HEK293 (cell line): Measurements from ENCODE around the gene SPTBN1.

Source experiments
- SCRT2 ChIP-seq: fragments of 450-650 bp; formaldehyde crosslinking; IDR thresholded peaks from 2 replicates; pipeline ENCODE4 v1.5.1; 2016; ENCODE audit warnings: missing biosample characterization, missing genetic modification characterization
- SETDB1 ChIP-seq: IDR thresholded peaks from one replicate; pipeline ENCODE4 v1.6.1; 2017; ENCODE audit warnings: mild to moderate bottlenecking, low read length, moderate library complexity, mixed read lengths; ENCODE audit not compliant: insufficient read length
- ZBTB20 ChIP-seq: fragments of 450-650 bp; formaldehyde crosslinking; IDR thresholded peaks from 2 replicates; pipeline ENCODE4 v1.5.1; 2016; ENCODE audit warnings: missing biosample characterization, missing genetic modification characterization
- ZNF121 ChIP-seq: fragments of 450-650 bp; formaldehyde crosslinking; IDR thresholded peaks from 2 replicates; pipeline ENCODE4 v1.5.1; 2016; ENCODE audit warnings: missing biosample characterization, missing genetic modification characterization
- ZNF24 ChIP-seq: fragments of 450-650 bp; formaldehyde crosslinking; IDR thresholded peaks from 2 replicates; pipeline ENCODE4 v1.5.1; 2016; ENCODE audit warnings: missing biosample characterization, missing genetic modification characterization
- ZNF623 ChIP-seq: fragments of 450-650 bp; formaldehyde crosslinking; IDR thresholded peaks from 2 replicates; pipeline ENCODE4 v1.5.1; 2016; ENCODE audit warnings: missing biosample characterization, missing genetic modification characterization
- TF ChIP-seq, protein P1 (sequence below): fragments of 450-650 bp; formaldehyde crosslinking; IDR thresholded peaks from 2 replicates; pipeline ENCODE4 v1.5.1; 2016; ENCODE audit warnings: missing biosample characterization, missing genetic modification characterization
- TF ChIP-seq, protein P2 (sequence below): fragments of 450-650 bp; formaldehyde crosslinking; IDR thresholded peaks from 2 replicates; pipeline ENCODE4 v1.5.1; 2016; ENCODE audit warnings: missing biosample characterization, missing genetic modification characterization

DNA sequence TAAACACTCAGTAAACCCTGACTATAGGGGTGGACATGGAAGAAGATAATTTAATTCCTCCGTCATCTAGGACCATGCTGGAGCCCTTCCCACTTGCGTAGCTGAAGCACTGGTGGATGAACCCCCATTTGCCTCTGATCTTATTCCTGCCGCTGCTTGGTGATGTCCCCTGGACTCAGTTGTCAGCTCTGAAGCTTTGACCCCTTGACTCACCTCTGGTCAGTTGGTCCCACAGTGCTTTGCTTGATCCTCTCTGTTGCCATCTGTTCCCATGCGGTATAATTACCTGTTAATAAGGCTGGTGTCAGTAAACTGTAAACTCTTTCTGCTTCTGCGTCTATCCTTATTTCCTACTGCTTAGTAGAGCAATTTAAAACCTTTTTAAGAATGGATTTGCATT is 126.9 kb downstream of the SPTBN1 start:
- no peak for TF ChIP-seq ZBTB20 (tag by site-specific recombination)
- TF ChIP-seq, protein P1, sequence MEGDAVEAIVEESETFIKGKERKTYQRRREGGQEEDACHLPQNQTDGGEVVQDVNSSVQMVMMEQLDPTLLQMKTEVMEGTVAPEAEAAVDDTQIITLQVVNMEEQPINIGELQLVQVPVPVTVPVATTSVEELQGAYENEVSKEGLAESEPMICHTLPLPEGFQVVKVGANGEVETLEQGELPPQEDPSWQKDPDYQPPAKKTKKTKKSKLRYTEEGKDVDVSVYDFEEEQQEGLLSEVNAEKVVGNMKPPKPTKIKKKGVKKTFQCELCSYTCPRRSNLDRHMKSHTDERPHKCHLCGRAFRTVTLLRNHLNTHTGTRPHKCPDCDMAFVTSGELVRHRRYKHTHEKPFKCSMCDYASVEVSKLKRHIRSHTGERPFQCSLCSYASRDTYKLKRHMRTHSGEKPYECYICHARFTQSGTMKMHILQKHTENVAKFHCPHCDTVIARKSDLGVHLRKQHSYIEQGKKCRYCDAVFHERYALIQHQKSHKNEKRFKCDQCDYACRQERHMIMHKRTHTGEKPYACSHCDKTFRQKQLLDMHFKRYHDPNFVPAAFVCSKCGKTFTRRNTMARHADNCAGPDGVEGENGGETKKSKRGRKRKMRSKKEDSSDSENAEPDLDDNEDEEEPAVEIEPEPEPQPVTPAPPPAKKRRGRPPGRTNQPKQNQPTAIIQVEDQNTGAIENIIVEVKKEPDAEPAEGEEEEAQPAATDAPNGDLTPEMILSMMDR = no peak
- no peak for TF ChIP-seq ZNF24 (tag by site-specific recombination)
- no peak for TF ChIP-seq SETDB1
- no peak for TF ChIP-seq SCRT2 (tag by site-specific recombination)
- TF ChIP-seq ZNF121 (tag by site-specific recombination) = no peak
- TF ChIP-seq ZNF623 (tag by site-specific recombination) = no peak
- TF ChIP-seq, protein P2, sequence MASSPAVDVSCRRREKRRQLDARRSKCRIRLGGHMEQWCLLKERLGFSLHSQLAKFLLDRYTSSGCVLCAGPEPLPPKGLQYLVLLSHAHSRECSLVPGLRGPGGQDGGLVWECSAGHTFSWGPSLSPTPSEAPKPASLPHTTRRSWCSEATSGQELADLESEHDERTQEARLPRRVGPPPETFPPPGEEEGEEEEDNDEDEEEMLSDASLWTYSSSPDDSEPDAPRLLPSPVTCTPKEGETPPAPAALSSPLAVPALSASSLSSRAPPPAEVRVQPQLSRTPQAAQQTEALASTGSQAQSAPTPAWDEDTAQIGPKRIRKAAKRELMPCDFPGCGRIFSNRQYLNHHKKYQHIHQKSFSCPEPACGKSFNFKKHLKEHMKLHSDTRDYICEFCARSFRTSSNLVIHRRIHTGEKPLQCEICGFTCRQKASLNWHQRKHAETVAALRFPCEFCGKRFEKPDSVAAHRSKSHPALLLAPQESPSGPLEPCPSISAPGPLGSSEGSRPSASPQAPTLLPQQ (tag by site-specific recombination) = no peak
